SU-DHL-6 (cell line): Measurements from ENCODE around the gene TMCC3.

Experiments
- EZH2phosphoT487 ChIP-seq: fragments of 200-600 bp; sonication (generic), shearing (Covaris generic); conservative IDR thresholded peaks from 2 replicates; pipeline ENCODE4 v1.6.1; 2018; ENCODE audit warnings: mild to moderate bottlenecking, antibody characterized with exemption, low read length, moderate library complexity, mixed read lengths
- TF ChIP-seq, protein P1 (sequence below): fragments of 200-600 bp; sonication (generic); IDR thresholded peaks from one replicate; pipeline ENCODE4 v1.5.1; 2017; ENCODE audit warnings: antibody characterized with exemption, mild to moderate bottlenecking, low read length, moderate library complexity; ENCODE audit not compliant: insufficient read depth, poor library complexity, severe bottlenecking

DNA sequence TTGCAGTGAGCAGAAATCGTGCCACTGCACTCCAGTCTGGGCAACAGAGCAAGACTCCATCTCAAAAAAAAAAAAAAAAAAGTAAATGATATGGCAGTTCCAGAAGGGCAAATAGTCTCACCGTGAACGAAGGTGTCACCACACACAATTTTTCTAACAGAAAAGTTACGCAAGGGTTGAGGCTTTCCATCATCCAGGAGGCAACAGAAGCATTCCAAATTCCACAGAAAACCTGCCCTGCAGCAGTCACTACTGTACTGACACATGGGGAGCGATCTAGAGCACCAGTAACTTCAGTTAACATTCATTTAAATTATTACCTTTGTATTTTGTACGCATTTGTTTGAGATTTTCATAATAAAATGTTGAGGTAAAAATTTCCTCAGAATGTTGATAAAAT is 24.8 kb downstream of the TMCC3 start:
- TF ChIP-seq, protein P1, sequence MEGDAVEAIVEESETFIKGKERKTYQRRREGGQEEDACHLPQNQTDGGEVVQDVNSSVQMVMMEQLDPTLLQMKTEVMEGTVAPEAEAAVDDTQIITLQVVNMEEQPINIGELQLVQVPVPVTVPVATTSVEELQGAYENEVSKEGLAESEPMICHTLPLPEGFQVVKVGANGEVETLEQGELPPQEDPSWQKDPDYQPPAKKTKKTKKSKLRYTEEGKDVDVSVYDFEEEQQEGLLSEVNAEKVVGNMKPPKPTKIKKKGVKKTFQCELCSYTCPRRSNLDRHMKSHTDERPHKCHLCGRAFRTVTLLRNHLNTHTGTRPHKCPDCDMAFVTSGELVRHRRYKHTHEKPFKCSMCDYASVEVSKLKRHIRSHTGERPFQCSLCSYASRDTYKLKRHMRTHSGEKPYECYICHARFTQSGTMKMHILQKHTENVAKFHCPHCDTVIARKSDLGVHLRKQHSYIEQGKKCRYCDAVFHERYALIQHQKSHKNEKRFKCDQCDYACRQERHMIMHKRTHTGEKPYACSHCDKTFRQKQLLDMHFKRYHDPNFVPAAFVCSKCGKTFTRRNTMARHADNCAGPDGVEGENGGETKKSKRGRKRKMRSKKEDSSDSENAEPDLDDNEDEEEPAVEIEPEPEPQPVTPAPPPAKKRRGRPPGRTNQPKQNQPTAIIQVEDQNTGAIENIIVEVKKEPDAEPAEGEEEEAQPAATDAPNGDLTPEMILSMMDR = no peak
- TF ChIP-seq EZH2phosphoT487 = no peak
